ENCODE results near the gene TASOR2.

- TF ChIP-seq, protein P1, sequence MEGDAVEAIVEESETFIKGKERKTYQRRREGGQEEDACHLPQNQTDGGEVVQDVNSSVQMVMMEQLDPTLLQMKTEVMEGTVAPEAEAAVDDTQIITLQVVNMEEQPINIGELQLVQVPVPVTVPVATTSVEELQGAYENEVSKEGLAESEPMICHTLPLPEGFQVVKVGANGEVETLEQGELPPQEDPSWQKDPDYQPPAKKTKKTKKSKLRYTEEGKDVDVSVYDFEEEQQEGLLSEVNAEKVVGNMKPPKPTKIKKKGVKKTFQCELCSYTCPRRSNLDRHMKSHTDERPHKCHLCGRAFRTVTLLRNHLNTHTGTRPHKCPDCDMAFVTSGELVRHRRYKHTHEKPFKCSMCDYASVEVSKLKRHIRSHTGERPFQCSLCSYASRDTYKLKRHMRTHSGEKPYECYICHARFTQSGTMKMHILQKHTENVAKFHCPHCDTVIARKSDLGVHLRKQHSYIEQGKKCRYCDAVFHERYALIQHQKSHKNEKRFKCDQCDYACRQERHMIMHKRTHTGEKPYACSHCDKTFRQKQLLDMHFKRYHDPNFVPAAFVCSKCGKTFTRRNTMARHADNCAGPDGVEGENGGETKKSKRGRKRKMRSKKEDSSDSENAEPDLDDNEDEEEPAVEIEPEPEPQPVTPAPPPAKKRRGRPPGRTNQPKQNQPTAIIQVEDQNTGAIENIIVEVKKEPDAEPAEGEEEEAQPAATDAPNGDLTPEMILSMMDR (IDR thresholded peaks at IDR 0.05; ENCODE audit: extremely low read depth in 1 of 2, insufficient read depth in 1 of 2, low read depth in 1 of 2, low read length in 2 of 2): no peak
- TF ChIP-seq POLR2AphosphoS5 (IDR thresholded peaks at IDR 0.05; ENCODE audit: insufficient read depth, low read depth, low read length): no peak
Observed at GRCh38 chr10:5641501-5641900, 43.1 kb upstream of the TASOR2 start.
